Stimulated activated CD8-positive, alpha-beta memory T cell treated with anti-CD3 and anti-CD28 coated beads, Interleukin-7, amount 100 ng/mL, for 24 hours (primary cell): Measurements from ENCODE around the gene TERC.
A peak's percentile ranks its signal among the peaks of the same experiment; 100 is the strongest.

Experiments
- DNase-seq: peaks from one replicate; pipeline ENCODE4 v3.0.0-alpha.2; 2020; ENCODE audit warnings: low read depth

Gene TERC

DNA sequence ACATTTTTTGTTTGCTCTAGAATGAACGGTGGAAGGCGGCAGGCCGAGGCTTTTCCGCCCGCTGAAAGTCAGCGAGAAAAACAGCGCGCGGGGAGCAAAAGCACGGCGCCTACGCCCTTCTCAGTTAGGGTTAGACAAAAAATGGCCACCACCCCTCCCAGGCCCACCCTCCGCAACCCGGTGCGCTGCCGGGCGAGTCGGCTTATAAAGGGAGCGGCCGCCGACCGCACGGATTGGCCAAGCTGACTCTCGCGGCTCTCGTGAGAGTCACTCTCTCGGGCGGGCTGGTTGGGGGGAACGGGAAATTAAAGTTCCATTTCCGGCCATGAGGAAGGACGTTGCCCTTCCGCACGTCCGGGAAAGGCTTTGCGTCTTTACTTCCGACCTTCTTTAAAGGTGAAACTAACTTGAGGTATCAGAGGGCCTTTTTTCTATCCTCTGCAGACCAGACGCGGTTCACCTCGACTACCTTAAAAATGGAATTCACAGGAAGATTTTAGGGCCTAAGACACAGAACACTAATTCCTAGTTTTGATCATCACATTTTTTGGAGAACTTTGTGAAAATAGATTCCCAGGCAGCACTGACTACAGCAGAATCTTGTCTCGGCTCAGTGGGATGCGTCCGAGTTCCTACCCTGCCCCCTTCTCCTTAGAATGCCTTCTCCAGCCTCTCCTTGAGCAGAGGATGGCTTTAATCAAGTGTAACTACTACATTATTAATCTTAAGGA is at the start of gene TERC:
TERC (minus strand) TSS at position 179 of the 731 bp plus-strand sequence.
- peak; percentile 79 for DNase-seq

DNA sequence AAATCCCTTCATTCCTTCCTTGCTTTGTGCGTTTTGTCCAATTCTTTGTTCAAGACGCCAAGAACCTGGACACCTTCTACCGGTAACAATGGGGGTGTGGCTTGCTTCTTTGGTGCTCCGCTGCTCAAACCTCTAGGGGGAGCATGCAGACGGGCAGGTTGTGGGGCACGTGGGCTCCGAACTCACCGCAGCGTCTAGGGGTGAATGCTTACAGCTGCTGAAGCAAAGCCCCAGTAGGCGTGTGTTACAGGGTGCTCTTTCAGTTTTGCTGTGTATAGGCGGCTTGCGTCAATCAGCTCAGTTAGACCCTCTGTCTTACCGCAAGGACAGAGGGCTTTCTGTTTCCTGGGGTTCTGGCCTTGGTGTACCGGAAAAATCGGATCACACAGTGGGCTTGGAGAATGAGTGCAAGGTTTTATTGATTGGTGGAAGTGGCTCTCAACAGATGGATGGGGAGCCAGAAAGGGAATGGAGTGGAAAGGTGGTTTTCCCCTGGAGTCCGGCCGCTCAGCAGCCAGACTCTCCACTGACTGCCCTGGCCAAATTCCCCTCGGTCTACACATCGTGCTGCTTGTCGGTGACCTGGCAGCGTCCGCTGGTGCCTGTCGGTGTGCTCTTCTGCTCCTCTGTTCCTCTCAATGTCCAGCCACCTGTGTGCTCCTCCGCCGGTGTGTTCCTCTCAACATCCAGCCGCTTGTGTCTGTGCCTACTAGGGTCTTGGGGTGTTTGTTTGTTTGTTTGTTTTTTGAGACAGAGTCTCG is 49.1 kb upstream of the TERC start:
- DNase-seq, result peak; percentile 34

DNA sequence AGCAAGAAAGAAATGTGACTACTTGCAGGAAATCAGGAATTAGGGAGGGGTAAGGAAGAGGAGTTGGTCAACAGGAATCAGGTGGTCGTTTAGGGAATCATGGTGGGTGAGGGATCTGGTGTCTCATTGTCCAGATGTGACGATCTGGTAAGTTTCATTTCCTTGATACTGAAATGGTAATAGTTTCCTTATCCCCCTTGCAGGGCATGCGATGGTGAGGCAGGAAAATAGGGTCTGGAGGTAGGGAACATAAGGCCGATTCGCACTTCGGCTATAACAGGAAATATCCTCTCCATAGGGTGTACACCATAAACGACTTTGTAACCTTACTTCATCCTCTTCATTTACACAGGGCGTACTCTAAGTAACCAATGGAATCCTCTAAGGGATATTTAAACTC is 48.4 kb upstream of the TERC start:
- no peak for DNase-seq

DNA sequence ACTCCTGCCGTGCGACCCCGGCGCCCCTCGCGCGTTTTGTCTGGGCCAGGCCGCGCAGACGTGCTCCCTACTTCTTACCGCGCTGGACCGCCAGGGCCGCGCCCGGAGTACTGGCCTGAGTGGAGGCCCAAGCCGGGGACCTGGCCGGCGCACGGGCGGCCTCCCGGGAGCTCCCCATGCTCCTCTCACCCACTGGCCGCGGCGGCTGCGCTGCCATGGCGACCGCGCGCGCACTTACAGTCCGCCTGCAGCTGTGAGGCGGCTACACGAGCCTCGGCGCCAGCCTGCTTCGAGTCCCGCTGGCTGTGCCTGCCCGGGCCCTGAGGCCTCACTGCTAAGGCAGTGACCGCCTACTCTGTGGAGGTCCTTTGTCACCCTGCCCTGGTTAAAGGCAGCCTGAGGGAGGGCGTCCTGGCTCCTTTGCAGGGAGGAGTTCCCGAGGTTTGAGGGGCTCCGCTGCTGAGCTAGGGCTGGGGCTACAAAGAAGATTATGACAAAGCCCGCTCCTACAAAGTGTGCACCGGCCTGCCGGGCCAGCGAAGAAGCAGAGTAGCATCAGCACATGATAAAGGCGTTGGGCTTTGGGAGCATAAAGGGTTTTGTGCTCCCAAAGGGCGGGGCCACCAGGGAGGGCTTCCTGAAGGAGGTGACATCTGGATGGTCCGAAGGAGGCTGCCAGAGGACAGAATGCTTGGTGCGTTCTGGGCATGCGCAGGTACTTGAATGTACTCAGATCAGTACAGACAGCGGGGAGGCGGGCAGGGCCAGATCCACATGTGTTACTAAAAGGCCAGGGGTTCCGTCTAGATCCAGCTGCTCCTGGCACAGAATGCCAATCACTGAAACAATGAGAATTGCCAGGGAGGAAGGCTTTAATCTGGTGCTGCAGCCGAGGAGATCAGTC is 47.7 kb upstream of the TERC start, which contains the start of the genes LRRC34 and LRRIQ4:
LRRC34 (minus strand) TSS at position 573 of the 904 bp plus-strand sequence; CDS start at position 217, 356 bp downstream.
LRRIQ4 (plus strand) TSS at position 539 of the 904 bp plus-strand sequence. CDS start 9,052 bp downstream, outside the sequence.
- DNase-seq, result peak; percentile 52

DNA sequence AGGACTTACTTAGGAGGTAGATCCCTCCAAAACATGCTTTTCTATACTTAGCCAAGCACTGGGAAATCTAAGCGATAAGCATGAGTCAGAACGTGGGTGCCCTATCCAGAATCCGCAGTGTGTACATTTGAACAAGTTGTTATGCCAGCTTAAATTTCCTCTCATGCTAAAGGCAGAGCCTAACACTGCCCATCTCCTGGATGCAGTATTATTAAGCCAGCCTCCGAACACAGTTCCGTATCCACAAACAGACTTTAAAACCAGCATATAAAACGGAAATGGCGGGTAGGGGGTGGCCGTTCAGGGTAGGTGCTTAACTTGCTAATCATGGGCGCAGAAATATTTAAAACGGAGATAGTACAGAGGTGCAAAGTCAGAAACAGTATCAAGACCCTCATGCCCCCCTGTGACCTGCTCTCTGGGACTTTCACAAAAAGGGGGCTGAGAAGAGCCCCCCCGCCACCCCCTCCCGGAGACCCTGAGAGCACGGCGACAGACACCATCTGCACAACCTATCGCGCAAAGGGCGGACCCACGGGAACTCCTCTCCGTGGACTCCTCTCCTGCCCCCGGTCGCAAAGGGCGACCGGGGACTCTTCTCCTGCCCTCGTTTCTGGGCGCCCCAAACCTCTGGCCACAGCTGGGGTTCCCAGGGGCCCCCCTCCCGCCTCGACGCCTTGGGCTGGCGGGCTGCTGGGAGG is 46.9 kb upstream of the TERC start:
- DNase-seq, result no peak

DNA sequence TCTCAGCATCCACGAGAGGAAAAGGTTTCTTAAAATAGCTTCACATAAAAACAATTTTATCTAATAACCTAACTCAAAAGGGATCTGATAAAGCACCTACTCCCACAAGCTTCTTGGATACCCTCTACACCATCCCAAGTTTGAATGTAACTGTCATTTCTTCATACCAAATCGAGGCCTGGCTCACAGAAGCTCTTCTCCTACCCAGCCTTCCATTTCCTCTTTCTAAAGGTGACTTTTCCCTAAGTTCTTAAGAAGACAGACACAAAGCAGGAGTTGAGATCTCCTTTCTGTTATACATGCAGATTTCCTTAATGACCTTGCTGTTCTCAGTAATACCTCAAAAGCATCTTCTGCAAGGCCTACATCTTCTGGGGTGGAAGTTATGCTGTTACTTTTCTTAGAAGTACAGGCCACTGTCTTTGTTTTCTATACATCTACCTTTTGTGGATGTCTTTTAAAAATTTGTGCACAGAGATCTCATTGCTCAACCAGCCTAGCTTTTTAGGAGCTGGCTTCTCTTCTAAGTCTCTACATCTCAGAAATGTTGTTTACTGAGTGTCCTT is 44.5 kb upstream of the TERC start:
- DNase-seq, result no peak

DNA sequence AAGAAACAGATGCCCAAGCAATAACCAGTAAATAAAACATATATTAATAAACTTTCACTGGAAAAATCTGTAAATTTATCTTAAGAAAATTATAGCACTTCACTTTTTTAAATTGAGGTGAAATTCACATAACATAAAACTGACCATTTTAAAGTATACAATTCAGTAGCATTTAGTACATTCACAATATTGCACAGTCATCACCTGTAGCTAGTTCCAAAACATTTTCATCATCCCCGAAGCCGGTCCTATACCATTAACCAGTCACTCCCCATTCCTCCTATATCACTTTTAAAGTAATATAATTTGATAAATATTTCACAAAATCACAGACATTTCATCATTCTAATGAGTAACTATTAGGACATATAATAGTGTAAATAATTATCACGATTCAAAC is 39.8 kb upstream of the TERC start:
- DNase-seq, result no peak

DNA sequence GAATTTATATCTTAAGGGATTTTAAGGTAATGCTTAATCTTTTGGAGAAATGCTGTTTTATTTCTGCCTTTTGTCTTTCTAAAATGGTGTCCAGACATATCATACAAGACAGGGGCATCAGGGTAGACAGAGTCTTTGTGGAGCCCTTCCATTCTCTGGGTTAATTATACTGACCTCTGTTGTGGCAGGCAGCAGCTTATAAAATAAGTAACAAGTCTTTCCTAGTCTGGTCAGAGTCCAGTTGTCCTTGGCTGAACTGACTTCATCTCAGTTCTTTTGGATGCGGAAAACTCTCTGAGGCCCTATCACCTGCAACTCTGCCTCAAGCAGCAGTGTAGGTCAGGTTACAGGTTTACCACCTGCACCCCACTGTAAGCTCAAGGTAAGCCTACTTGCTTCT is 27.5 kb upstream of the TERC start:
- DNase-seq, result no peak

DNA sequence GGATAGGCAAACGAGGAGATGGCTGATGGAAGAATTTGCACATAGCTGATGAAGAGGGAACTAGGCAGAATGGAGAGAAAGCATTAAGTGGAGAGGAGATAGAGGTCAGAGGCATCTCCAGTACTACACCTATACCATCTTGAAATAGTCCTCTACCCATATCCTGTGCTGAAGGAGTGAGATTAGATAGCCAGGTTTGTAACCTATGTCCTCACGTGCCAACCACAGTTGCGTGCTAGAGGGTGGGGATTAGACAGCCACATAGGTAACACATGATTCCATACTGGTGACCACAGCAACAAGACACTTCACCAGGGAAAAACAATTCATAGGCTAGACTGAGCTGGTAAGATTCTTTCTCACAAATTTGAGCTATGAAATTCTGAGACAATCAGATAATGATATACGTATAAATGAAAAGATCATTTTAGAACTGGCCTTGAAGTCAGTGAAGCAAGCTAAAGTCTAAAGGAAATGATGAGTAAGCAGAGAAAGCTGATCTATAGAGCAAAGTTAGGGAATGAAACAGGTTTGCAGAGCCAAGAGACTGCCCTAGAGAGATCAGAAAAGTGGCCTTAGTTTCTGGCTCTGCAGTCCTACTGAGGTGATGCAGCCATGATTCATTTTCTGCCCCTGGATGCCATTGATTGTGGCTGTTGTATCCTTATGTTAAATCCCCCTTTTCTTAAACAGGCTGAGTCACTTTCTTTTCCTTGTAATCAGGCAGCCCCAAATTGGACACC is 26.0 kb upstream of the TERC start:
- DNase-seq, result no peak

DNA sequence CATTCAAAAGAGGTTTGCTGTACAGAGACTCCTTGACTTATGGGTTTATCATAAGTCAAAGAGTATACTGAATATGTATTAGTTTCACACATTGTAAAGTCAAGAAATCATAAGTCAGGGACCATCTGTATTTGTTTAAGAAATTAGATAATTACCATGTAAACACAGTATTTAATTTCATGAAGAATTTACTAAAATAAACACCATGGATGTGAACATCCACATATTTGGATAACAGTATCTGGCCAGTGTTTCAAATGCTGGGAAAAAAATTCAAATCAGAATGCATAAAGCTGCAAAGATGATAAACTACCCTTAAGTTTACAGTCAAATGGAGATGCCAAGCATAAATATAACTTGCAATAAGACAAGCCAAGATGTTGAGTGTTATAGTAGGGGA is 25.4 kb upstream of the TERC start:
- no peak for DNase-seq

DNA sequence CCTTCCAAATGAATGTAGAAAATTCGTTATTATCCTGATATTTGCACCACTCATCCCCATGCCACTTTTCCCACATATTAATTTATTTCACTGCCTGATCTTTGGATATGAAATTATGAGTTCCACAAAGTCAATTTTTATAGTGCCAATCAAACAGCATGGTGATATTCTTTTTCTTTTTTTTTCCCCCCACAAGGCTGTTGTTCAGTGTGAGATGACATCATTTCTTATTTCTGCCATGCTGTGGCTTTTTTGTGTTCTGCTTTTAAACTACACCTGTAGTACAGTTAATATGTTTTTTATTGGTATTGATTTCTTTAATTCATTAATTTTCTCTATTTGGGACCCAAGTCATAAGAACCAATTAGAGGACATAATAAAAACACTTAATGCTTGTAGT is 22.9 kb upstream of the TERC start:
- DNase-seq, result no peak

DNA sequence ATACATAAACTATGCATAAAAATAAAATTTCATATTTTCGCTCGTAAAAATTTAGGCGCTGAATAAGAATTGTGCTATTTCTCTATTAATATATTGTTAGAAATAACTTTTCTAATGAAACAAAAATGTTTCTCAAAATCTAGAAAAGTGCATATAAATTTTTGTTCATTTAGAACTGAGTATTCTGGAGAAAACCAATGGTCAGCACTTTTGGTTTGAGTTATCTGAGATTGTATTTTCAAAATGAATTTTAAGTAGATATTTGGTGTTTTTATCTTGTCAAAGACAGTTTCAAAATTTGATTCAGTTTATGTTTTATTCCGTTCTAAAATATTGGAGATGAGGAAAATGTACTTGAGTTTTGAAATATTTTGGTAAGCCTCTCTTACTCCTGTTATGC is 22.3 kb upstream of the TERC start:
- no peak for DNase-seq

DNA sequence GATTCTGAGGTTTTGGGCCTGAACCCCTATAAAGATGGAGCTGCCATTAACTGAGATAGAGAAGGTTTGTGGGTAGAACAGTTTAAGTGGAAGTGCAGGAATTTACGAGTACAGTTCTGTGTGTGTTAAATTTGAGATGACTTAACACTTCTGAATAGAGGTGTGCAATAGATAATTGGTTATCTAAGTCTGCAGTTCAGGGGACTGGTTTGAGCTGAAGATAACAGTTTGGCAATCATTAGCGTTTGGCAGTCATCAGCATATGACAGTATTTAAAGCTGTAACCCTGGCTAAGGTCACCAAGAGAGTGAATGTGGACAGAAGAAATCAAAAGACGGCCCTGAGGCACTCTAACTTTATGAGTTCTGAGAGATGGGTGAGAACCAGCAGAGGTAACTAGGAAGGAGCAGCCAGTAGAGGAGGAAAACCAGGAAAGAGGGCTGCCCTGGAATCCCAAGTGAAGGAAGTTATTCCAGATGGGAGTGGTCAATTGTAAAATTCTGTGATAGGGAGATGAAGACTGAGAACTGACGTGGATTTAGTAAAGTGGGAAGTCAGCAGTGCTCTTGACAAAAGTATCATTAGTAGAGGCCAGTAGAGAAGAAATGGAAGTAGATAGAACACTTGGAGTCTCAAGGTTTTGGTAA is 16.5 kb upstream of the TERC start:
- no peak for DNase-seq

DNA sequence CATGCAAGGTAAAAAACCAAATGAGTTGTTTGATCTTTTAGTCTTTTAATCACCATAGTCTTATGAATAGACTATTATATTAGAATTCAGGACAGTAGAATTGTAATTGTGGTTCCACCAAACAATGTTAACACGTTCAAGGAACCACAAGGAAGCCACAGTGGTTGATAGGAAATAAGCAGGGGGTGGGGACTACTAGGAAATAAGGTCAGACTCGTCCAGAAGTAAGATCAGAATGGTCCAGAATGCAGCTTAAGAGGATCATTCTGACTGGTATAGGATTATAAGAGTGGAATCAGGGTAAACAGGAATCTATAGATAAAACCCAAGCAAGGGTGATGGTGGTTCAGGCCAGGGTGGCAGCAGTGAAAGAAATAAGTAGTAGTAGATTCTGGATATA is 15.9 kb upstream of the TERC start:
- DNase-seq, result no peak

DNA sequence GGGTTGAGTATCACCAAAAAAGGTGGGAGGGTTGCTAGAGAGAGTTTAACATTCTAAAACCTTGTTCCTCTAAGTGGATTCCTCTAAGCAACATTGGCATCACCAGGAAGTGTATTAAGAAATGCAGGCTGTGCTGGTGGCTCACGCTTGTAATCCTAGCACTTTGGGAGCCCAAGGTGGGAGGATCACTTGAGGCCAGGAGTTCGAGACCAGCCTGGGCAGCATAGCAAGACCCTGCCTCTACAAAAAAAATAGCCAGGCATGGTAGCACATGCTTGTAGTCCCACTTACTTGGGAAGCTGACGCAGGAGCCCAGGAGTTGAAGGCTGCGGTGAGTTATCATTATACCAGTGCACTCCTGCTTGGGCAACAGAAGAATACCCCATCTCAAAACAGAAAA is 13.0 kb upstream of the TERC start:
- DNase-seq, result no peak

DNA sequence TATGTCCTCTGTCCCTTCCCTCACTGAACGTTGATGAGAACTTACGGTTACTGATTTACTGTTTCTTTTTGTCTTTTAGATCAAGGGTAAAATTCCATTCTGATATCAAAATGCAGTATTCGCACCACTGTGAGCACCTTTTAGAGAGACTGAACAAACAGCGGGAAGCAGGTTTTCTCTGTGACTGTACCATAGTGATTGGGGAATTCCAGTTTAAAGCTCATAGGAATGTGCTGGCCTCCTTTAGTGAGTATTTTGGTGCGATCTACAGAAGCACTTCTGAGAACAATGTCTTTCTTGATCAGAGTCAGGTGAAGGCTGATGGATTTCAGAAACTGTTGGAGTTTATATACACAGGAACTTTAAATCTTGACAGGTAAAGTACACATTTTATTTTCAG is 9.3 kb upstream of the TERC start:
- no peak for DNase-seq

DNA sequence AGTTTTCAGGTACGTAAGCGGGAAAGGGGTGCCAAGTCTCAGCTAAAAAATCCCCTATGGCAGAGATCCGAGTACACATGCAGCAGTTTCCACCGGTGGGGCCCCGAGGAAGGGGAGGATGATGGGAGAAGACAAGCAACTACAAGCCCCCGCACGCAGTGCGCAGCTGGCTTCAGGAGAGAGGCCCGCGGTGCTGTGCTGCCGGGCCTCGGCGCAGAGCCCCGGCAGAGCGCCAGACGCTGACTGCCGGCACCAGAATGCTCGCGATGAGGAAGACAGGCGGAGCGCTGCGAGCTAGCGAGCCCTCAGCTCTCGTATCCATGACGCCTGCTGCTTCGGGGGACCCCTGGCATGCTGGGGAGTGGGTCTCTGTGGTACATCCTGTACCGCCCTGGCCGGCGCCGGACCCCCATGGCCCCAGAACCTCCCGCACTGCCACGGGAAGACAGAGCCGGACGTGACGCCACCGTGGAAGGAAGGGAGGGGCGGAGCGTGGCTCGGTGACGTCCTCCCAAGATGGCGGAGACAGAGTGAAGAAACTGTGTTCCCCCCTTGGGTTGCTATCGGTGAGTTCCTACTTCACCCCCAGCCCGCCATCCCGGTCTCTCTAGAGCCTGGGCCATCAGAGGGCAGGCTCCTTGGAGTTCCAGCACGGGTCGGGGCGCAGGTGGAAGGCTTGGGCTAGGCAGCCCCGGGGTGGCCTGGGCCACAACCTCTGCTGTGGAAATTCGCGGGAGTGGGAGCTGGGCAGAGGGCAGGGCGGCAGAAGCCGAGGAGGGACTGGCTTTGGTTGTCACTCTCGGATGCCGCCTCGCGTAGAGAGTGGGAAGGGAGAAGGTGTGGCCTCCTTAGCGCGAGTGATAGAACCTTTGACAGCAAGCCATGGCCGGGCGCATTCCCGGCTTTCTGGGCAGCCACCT is 8.3 kb upstream of the TERC start, which contains the start of gene MYNN:
MYNN (plus strand) TSS at position 500 of the 920 bp plus-strand sequence. CDS start 900 bp downstream, outside the sequence.
- DNase-seq, result peak; percentile 89

DNA sequence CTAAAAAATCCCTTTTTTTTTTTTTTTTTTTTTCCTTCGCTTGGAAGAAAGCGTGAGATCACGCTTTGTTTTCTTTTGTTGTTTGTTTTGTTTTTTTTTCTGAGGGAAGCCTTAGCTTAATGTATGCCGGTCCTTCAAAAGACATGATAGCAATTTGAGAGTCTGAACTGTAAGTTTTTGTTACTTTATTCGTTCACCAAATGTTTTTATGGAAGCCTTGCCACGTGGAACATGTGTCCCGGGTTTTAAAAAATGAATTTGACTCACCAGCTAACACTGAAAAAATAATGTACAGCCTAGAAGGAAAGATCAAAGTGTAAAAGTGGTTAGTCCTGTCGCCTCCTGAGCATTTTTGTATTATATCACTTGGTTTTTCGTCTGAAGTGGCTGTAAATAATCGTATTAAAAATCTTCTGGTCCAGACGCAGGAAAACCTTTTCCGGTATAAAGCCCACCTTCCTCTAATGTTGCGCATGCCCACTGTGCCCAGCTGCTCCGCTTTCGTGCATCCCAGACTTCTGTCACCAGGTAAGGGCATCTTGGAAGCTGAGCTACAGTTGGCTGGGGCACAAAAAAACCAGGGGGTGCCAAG is 7.5 kb upstream of the TERC start:
- peak; percentile 41 for DNase-seq
